ENCODE measurements around the gene SUSD4. TPM values are rescaled to one million over a fixed set of nuclear protein-coding genes. Genes with fewer than 3 reads are reported as not detected.

Gene SUSD4
- total RNA-seq, 1 donor from 2014 or later = 18.5 TPM

- Mint-ChIP-seq H3K9me3 (ENCODE audit: unreplicated experiment) (no peaks in the 10 kb centered on the region), H3K27me3 (ENCODE audit: unreplicated experiment) (peaks cover 6% of the 10 kb centered on the region)
These were observed 104.5 kb downstream of the SUSD4 start for GRCh38 chr1:223259462-223259861.

GRCh38 chr1:223258751-223259198, 105.2 kb downstream of the SUSD4 start:
- Mint-ChIP-seq H3K36me3 (ENCODE audit: low read depth, unreplicated experiment) (no peaks in the 10 kb centered on the region), H3K27me3 (ENCODE audit: unreplicated experiment) (peaks cover 6% of the 10 kb centered on the region), H3K4me1 (ENCODE audit: unreplicated experiment) (peaks cover 4% of the 10 kb centered on the region), H3K4me3 (ENCODE audit: unreplicated experiment) (no peak overlapping the region), H3K9me3 (ENCODE audit: unreplicated experiment) (no peaks in the 10 kb centered on the region), H3K27ac (ENCODE audit: unreplicated experiment) (no peak overlapping the region)
- TF ChIP-seq CTCF (IDR thresholded peaks at IDR 0.05; ENCODE audit: unreplicated experiment) = no peak
- no peak for DNase-seq (ENCODE audit: low spot score)

More at GRCh38 chr1:223259462-223259861, 104.5 kb downstream of the SUSD4 start:
- no peak for DNase-seq (ENCODE audit: low spot score)
- TF ChIP-seq CTCF (IDR thresholded peaks at IDR 0.05; ENCODE audit: unreplicated experiment) = no peak
- Mint-ChIP-seq H3K36me3 (ENCODE audit: low read depth, unreplicated experiment) (no peaks in the 10 kb centered on the region), H3K4me1 (ENCODE audit: unreplicated experiment) (peaks cover 8% of the 10 kb centered on the region), H3K27ac (ENCODE audit: unreplicated experiment) (no peak overlapping the region), H3K4me3 (ENCODE audit: unreplicated experiment) (no peak overlapping the region)

GRCh38 chr1:223257856-223258550, 106.0 kb downstream of the SUSD4 start:
- no peak overlapping the region for H3K4me3 Mint-ChIP-seq (ENCODE audit: unreplicated experiment)
- H3K4me1 Mint-ChIP-seq (ENCODE audit: unreplicated experiment) = no peaks in the 10 kb centered on the region
- H3K36me3 Mint-ChIP-seq (ENCODE audit: low read depth, unreplicated experiment) = no peaks in the 10 kb centered on the region
- no peak for TF ChIP-seq CTCF (IDR thresholded peaks at IDR 0.05; ENCODE audit: unreplicated experiment)
- no peaks in the 10 kb centered on the region for H3K9me3 Mint-ChIP-seq (ENCODE audit: unreplicated experiment)
- no peak for DNase-seq (ENCODE audit: low spot score)
- H3K27me3 Mint-ChIP-seq (ENCODE audit: unreplicated experiment) = peaks cover 6% of the 10 kb centered on the region
- no peak overlapping the region for H3K27ac Mint-ChIP-seq (ENCODE audit: unreplicated experiment)

GRCh38 chr1:223256034-223256433, 107.9 kb downstream of the SUSD4 start:
- H3K4me1 Mint-ChIP-seq (ENCODE audit: unreplicated experiment) = no peaks in the 10 kb centered on the region
- no peak overlapping the region for H3K4me3 Mint-ChIP-seq (ENCODE audit: unreplicated experiment)
- H3K27ac Mint-ChIP-seq (ENCODE audit: unreplicated experiment) = no peak overlapping the region

More at GRCh38 chr1:223256034-223256433, 107.9 kb downstream of the SUSD4 start:
- H3K27me3 Mint-ChIP-seq (ENCODE audit: unreplicated experiment) = peaks cover 4% of the 10 kb centered on the region
- H3K9me3 Mint-ChIP-seq (ENCODE audit: unreplicated experiment) = no peaks in the 10 kb centered on the region
- no peak for DNase-seq (ENCODE audit: low spot score)
- TF ChIP-seq CTCF (IDR thresholded peaks at IDR 0.05; ENCODE audit: unreplicated experiment) = no peak
- H3K36me3 Mint-ChIP-seq (ENCODE audit: low read depth, unreplicated experiment) = no peaks in the 10 kb centered on the region

All from endothelial cell (in vitro differentiated cells).